GM12892 (cell line): ENCODE data around the gene SRF.

ENCODE experiments used
- DNase-seq: peaks from one replicate; pipeline ENCODE4 v3.0.0; 2011; ENCODE audit not compliant: insufficient read length
- FAIRE-seq: peaks from 2 replicates; lab custom pipeline; 2011; peaks lifted over from hg19 to GRCh38; lab: Jason Lieb, UNC
- POLR2A ChIP-seq: IDR thresholded peaks from 2 replicates; pipeline ENCODE4 v1.6.1; 2011; ENCODE audit warnings: low read depth, low read length, control low read depth
- POLR2AphosphoS5 ChIP-seq: IDR thresholded peaks from 2 replicates; pipeline ENCODE4 v1.6.1; 2011; ENCODE audit warnings: low read depth, low read length, control low read depth
- TAF1 ChIP-seq: IDR thresholded peaks from 2 replicates; pipeline ENCODE4 v1.6.1; 2011; ENCODE audit warnings: low read depth, mild to moderate bottlenecking, control low read depth, low read length, borderline replicate concordance

The SRF gene

GRCh38 chr6:43215066-43215465 lies 44.0 kb downstream of the SRF start:
- TF ChIP-seq POLR2AphosphoS5 (no peak), POLR2A (no peak)
- FAIRE-seq = no peak
- no peak for DNase-seq

GRCh38 chr6:43216200-43216599 lies 45.1 kb downstream of the SRF start:
- DNase-seq = no peak
- no peak for TF ChIP-seq TAF1
- TF ChIP-seq POLR2A = no peak
- TF ChIP-seq POLR2AphosphoS5 = no peak
- no peak for FAIRE-seq

DNA sequence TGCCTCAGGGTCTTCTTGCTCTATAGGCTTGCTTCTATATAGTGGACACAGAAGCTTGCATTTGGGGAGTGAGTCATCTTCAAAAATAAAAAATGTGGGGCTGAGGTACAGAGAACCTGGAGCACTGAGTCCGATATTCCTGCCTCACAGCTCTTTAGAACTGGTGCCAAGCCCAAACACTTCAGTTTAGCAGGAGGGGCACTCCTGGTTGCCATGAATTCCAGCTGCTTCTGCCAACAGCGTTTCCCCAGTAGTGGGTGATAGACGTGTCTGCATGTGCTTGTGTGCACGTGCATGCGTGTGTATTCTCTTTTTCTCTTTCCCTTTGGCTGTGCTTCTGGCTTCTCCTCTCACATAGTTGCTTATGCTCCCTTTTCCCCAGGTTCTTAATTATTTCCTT lies 46.3 kb downstream of the SRF start:
- DNase-seq = no peak
- no peak for FAIRE-seq

GRCh38 chr6:43219119-43219518 lies 48.0 kb downstream of the SRF start:
- TF ChIP-seq POLR2A (no peak), TAF1 (no peak), POLR2AphosphoS5 (no peak)
- FAIRE-seq = no peak

More for the DNA sequence above, 46.3 kb downstream of the SRF start:
- TF ChIP-seq POLR2AphosphoS5 (no peak), POLR2A (no peak), TAF1 (no peak)

GRCh38 chr6:43219814-43220213 lies 48.7 kb downstream of the SRF start:
- no peak for DNase-seq
- no peak for FAIRE-seq

More at GRCh38 chr6:43219119-43219518, 48.0 kb downstream of the SRF start:
- no peak for DNase-seq

GRCh38 chr6:43220439-43220951 lies 49.4 kb downstream of the SRF start:
- no peak for TF ChIP-seq POLR2A
- TF ChIP-seq TAF1 = no peak
- no peak for TF ChIP-seq POLR2AphosphoS5
- FAIRE-seq (no peak), DNase-seq (no peak)

More at GRCh38 chr6:43219814-43220213, 48.7 kb downstream of the SRF start:
- no peak for TF ChIP-seq POLR2AphosphoS5
- no peak for TF ChIP-seq TAF1
- TF ChIP-seq POLR2A = no peak

DNA sequence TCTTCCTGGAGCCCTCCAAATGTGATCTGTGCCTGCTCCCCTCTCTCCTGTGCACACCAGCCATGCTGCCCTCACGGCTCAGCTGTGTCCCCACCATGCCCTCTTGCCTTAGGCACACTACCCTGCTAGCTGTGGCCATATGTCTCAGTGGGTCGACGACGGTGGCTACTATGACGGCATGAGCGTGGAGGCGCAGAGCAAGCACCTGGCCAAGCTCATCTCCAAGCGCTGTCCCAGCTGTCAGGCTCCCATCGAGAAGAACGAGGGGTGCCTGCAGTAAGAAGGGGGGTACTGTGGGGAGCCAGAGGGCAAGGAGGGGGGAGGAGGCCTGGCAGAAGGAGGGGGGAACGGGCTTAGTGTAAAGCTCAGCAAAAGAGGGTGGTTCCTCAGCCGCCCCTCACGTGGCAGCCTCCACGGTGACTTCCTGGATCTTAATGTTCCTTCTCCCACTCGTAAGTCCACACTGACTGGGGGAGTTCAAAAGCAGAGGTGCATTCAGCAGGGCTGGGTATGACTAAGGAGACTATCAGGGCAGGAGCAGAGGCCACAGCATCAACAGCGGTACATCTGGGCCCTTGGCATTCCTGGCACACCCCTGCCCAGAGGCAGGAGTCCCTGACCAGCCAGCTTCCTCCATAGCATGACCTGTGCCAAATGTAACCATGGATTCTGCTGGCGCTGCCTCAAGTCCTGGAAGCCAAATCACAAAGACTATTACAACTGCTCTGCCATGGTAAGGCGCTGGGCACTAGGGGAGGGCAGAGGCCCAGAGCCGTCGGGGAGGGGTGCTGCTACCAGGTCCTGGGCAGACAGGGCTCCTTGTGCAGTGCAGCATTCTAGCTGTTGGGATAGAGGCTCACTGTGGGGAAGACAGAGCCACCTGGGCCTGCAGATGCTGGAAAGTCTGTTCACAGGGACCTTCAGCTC lies 50.2 kb downstream of the SRF start:
- TF ChIP-seq TAF1 (no peak), POLR2A (no peak)
- no peak for FAIRE-seq
- no peak for DNase-seq

GRCh38 chr6:43222418-43223059 lies 51.5 kb downstream of the SRF start:
- DNase-seq (no peak), FAIRE-seq (no peak)
- TF ChIP-seq POLR2AphosphoS5 (no peak; the same call in 1 of the 2 replicates), POLR2A (no peak), TAF1 (no peak)

GRCh38 chr6:43223175-43223574 lies 52.1 kb downstream of the SRF start:
- DNase-seq (no peak), FAIRE-seq (no peak)
- TF ChIP-seq TAF1 = no peak
- 0 out of 2 replicates have a peak, but pooled peaks have one; percentile 4 for TF ChIP-seq POLR2A

DNA sequence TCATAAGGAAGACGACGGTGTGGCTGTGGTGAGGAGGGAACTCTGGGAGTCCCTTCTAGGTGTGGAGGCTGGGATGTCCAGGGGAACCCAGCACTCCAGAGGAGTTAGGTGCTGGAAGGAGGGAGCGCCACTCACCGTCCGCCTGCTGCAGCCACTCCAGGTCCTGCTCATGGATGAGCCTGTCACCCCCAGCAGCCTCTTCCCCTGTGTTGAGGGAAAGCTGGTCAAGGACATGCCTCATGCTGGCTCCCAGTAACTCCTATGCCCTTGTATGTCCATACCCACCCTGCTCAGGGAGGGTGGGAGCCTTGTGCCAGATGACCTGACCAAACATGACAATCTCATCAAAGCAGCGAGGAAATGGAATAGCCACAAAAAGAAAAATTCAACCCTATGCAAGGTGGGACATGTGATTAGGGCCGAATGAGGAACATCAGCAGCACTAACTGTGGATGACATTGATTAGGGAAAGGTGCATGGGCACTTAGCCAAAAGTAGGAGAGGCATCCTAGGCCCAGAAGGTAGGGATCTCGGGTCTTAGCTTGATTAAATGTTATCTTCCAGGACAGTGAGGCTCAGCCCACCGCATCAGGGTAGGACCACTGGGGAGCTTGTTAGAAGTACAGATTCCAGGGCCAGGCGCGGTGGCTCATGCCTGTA lies 55.3 kb downstream of the SRF start:
- no peak; the same call in 1 of the 2 replicates for TF ChIP-seq POLR2A
- no peak for TF ChIP-seq POLR2AphosphoS5
- no peak for TF ChIP-seq TAF1
- no peak for DNase-seq
- no peak for FAIRE-seq

- FAIRE-seq = peak; percentile 86
- TF ChIP-seq POLR2AphosphoS5 (0 out of 2 replicates have a peak, but pooled peaks have one; percentile 21), TAF1 (peak; percentile 80; the same call in 1 of the 2 replicates), POLR2A (peak; percentile 72; the same call in 1 of the 2 replicates)
- DNase-seq = peak; percentile 81
Observed at GRCh38 chr6:43228951-43229802, 58.1 kb downstream of the SRF start, which contains the start of gene DNPH1. Gene DNPH1 (minus strand): TSS chr6:43229481. CDS start chr6:43229456, 25 bp downstream.
